ENCODE results near the gene EPHB1. TPM values are rescaled to one million over a fixed set of nuclear protein-coding genes. Genes with fewer than 3 reads are reported as not detected.

EPHB1 gene
- total RNA-seq, 1 experiment from 2014 or later, result 0.73 TPM

DNA sequence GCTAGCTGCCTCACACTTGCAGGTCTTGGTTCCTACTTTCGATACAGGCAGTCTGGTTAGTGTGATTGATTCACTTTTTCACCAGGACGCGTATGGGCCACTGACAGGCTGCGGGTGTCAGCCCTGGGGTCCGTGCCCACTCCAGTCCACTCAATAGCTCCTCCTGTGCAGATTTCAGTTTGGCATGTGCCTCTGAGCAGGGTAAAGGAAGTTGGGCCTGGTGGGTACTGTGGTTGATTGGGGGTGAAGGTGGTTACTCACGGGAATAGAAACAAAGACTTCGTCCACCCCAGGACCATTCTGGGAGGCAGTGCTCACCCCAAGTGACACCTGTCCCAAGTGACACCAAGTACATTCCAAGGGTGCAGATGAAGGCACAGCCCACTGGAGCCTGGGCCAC lies 62.3 kb downstream of the EPHB1 start:
- H3K27me3 Mint-ChIP-seq (ENCODE audit: unreplicated experiment), result peaks cover 84% of the 10 kb centered on the region
- no peak for DNase-seq
- TF ChIP-seq, protein P1, sequence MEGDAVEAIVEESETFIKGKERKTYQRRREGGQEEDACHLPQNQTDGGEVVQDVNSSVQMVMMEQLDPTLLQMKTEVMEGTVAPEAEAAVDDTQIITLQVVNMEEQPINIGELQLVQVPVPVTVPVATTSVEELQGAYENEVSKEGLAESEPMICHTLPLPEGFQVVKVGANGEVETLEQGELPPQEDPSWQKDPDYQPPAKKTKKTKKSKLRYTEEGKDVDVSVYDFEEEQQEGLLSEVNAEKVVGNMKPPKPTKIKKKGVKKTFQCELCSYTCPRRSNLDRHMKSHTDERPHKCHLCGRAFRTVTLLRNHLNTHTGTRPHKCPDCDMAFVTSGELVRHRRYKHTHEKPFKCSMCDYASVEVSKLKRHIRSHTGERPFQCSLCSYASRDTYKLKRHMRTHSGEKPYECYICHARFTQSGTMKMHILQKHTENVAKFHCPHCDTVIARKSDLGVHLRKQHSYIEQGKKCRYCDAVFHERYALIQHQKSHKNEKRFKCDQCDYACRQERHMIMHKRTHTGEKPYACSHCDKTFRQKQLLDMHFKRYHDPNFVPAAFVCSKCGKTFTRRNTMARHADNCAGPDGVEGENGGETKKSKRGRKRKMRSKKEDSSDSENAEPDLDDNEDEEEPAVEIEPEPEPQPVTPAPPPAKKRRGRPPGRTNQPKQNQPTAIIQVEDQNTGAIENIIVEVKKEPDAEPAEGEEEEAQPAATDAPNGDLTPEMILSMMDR (IDR thresholded peaks at IDR 0.05; ENCODE audit: unreplicated experiment), result no peak
- H3K4me3 Mint-ChIP-seq (ENCODE audit: low read depth, unreplicated experiment), result no peak overlapping the region
- H3K36me3 Mint-ChIP-seq (ENCODE audit: insufficient read depth, unreplicated experiment), result no peaks in the 10 kb centered on the region
- H3K4me1 Mint-ChIP-seq (ENCODE audit: low read depth, unreplicated experiment), result no peaks in the 10 kb centered on the region
- no TSS peak for BruUV-seq (replicated peaks)
- H3K27ac Mint-ChIP-seq (ENCODE audit: unreplicated experiment), result no peak overlapping the region
- H3K9me3 Mint-ChIP-seq (ENCODE audit: low read depth, unreplicated experiment), result no peaks in the 10 kb centered on the region
- intact Hi-C loops (cut with micrococcal nuclease; ENCODE audit: unreplicated experiment), result no loop called here
- CTCF ChIA-PET, result no interaction called here

DNA sequence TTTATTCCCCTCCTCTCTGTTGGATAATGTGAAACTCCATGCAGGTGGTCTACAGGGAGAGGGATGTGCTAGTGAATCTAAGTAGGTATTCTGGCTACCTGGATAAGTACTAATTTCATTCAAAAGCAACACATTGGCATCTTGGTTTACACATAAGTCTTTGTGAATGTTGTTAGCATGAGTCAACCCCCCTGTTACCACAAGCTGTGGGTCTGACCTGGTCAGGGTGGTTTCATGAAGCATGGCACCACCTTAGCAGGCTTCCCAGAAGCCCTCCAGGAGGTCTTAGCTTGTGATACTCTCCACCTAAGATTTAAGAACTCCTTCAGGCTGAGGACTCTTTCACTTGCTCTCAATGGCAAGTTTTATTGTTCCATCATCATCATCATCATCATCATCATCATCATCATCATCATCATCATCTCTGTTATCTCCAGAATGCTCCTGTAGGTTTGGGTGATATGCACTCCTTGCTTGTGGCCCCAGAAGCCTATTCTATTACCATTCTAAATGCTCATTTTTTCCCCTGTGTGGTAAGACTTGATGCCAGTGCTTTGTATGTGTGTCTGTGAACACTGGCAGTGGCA lies 62.8 kb downstream of the EPHB1 start:
- TF ChIP-seq, protein P1 (IDR thresholded peaks at IDR 0.05; ENCODE audit: unreplicated experiment), result no peak
- Mint-ChIP-seq H3K27me3 (ENCODE audit: unreplicated experiment) (peaks cover 79% of the 10 kb centered on the region), H3K27ac (ENCODE audit: unreplicated experiment) (no peak overlapping the region), H3K36me3 (ENCODE audit: insufficient read depth, unreplicated experiment) (no peaks in the 10 kb centered on the region), H3K4me1 (ENCODE audit: low read depth, unreplicated experiment) (no peaks in the 10 kb centered on the region), H3K9me3 (ENCODE audit: low read depth, unreplicated experiment) (no peaks in the 10 kb centered on the region), H3K4me3 (ENCODE audit: low read depth, unreplicated experiment) (no peak overlapping the region)
- no TSS peak for BruUV-seq (replicated peaks)
- DNase-seq, result no peak
- CTCF ChIA-PET, result no interaction called here
- intact Hi-C loops (cut with micrococcal nuclease; ENCODE audit: unreplicated experiment), result no loop called here

DNA sequence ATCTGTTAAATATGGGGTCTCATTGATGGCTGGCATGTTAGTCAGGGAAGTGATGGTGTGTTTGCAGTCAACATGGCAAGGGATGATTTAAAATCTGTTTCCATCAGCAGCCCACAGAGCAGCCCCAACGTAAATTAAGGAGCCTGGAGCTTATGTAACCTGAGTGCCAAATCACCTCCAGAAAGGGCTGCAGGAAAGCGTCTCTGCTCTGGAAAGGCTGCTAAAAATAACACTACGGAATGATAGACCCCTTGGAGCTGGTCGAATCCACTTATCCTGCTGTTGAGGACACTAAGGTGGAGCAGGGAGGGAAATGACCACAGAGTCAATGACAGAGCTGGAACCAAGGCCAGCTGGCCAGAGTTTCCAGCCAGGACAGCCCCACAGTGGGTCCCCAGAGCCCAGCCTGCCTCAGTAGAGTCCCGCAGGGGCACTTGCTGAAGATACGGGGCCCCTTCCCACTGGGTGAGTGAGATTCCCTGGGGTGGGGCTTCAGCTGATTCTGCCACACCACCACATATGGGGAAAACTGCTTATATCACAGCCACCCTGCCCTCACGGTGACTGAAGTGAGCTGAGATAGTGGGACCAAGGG lies 63.5 kb downstream of the EPHB1 start:
- intact Hi-C loops (cut with micrococcal nuclease; ENCODE audit: unreplicated experiment), result no loop called here
- TF ChIP-seq, protein P1 (IDR thresholded peaks at IDR 0.05; ENCODE audit: unreplicated experiment), result no peak
- BruUV-seq (replicated peaks), result no TSS peak
- no peak overlapping the region for H3K4me3 Mint-ChIP-seq (ENCODE audit: low read depth, unreplicated experiment)
- H3K9me3 Mint-ChIP-seq (ENCODE audit: low read depth, unreplicated experiment), result no peaks in the 10 kb centered on the region
- H3K36me3 Mint-ChIP-seq (ENCODE audit: insufficient read depth, unreplicated experiment), result no peaks in the 10 kb centered on the region
- H3K27ac Mint-ChIP-seq (ENCODE audit: unreplicated experiment), result no peak overlapping the region
- H3K27me3 Mint-ChIP-seq (ENCODE audit: unreplicated experiment), result peaks cover 75% of the 10 kb centered on the region
- DNase-seq, result no peak
- CTCF ChIA-PET, result no interaction called here
- no peaks in the 10 kb centered on the region for H3K4me1 Mint-ChIP-seq (ENCODE audit: low read depth, unreplicated experiment)

DNA sequence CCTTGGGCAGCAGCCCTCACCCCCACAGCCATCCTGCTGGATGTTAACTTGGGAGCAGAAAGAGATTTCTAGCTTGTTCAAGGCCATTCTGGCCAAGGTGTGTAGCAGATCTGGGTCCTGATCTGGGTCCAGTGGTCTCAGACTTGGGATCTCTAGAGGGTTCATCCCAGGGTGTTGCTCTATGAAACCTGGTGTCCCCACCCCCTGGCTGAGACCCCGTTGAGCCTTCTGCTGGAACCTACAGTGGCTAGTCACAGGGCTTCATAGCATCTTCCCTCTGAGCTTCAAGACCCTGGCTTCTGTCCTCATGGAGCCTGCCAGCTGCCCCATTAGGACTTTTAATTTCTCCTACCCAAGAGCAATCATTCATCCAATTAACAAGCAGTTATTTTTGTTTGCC lies 64.3 kb downstream of the EPHB1 start:
- Mint-ChIP-seq H3K27me3 (ENCODE audit: unreplicated experiment) (peaks cover 77% of the 10 kb centered on the region), H3K9me3 (ENCODE audit: low read depth, unreplicated experiment) (no peaks in the 10 kb centered on the region), H3K27ac (ENCODE audit: unreplicated experiment) (no peak overlapping the region), H3K4me1 (ENCODE audit: low read depth, unreplicated experiment) (no peaks in the 10 kb centered on the region), H3K36me3 (ENCODE audit: insufficient read depth, unreplicated experiment) (no peaks in the 10 kb centered on the region), H3K4me3 (ENCODE audit: low read depth, unreplicated experiment) (no peak overlapping the region)
- no TSS peak for BruUV-seq (replicated peaks)
- CTCF ChIA-PET, result interaction anchor here (0.6 kb wide), 1 partner anchor 66 kb away, joined by 3 read pairs; no protein-coding TSS in a partner anchor
- TF ChIP-seq, protein P1 (IDR thresholded peaks at IDR 0.05; ENCODE audit: unreplicated experiment), result no peak
- intact Hi-C loops (cut with micrococcal nuclease; ENCODE audit: unreplicated experiment), result no loop called here
- no peak for DNase-seq

All from Calu3 (cell line).